Measurements from ENCODE around the gene MCTP1.

- no peak for TF ChIP-seq CTCF (IDR thresholded peaks at IDR 0.05 in 2 of 3, conservative IDR thresholded peaks at IDR 0.05 in 1 of 3; ENCODE audit: borderline replicate concordance in 1 of 3, insufficient read depth in 1 of 3, low read depth in 2 of 3, low read length in 2 of 3)
- no peak for TF ChIP-seq ZFX (IDR thresholded peaks at IDR 0.05)
- TF ChIP-seq EZH2 (IDR thresholded peaks at IDR 0.05), result no peak
- no peak for TF ChIP-seq POLR2AphosphoS5 (IDR thresholded peaks at IDR 0.05; ENCODE audit: low read depth, low read length)
- TF ChIP-seq YY1 (IDR thresholded peaks at IDR 0.05; ENCODE audit: extremely low read depth, insufficient replicate concordance, low read depth, low read length), result no peak
These were observed 610.2 kb downstream of the MCTP1 start for GRCh38 chr5:94674490-94675382.

Data from HCT116 (cell line).